ENCODE data around the gene CPXM2.

Gene CPXM2

DNA sequence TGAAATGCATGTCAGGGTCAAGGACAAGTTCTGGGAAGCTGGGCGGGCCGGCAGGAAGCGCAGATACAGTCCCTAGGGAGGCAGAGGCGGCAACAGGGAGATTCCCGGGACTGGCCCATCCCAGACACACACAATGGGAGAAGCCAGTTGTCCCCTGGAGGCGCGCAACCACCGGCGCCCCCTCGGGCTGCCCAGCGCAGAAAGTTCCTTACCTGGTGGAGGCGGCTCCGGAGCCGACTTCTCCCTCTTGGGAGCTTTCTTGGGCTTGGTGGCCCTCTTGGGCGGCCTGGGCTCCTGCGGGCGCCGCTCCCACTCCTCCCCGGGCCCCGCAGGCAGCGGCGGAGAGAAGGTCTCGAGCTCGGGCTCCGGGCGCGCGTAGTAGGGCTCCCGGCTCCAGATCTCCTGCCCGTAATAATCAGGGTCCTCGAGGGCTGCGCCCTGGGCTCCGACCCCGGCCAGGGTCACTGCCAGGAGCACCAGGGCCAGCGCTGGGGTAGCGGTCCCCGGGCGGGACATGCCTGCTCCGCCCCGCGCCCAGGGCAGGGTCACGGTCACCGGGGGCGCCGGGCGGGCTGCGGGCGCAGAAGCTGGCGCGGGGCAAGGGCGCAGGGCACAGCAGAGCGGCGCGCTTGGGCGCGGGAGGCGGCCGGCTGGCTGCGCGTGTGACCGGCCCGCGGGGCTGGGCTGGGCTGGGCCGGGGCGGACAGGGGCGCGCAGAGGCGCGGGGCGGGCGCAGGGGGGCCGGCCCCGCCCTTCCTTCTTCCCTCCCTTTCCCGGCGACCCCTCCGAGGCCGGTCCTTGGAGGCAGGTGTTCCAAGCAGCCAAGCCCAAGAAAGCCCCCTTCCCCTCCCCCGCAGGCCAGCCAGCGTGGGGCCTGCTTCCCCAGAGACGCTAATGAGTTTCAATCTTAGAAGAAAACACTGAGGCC, at the start of gene CPXM2:
CPXM2 (minus strand) TSS at position 664 of the 928 bp plus-strand sequence; CDS start at position 516, 148 bp downstream.
- no peak for DNase-seq

DNA sequence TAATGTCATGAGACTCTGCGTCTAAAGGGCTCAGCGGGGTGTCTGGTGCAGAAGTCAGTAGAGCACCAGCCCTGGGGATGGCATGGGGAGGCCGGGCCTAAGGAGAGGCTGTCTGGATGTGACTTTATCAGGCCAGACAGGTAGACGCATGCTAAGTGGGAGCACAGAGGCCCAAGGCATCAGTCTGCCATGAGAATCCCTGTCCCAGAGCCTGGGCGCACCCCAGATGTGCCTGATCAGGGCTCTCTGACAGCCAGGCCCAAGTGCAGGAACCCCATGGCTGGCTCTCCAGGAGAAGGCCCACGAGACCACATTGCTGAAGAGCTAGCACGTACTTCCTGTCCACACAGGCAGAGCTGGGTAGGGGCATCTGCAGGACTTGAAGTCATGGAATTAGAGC, 48.0 kb upstream of the CPXM2 start:
- no peak for DNase-seq

DNA sequence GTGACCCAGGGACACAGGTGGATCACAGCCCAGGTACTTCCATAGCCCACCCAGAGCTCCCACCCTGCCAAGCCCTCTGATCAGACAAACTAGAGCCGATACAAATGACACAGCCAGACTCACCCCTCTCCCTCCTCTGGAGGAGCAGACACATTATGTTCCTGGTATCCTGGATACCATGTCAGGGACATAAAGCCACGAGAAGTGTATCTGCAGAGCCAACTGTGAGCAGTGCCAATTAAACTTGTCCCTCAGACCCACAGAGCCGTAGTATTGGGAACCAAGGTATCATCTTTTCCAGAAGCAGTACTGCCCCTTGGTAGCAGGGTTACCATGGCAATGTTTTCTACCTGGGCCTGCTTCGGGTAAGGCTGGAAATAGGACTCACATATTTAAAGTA, 47.3 kb upstream of the CPXM2 start:
- no peak for DNase-seq

DNA sequence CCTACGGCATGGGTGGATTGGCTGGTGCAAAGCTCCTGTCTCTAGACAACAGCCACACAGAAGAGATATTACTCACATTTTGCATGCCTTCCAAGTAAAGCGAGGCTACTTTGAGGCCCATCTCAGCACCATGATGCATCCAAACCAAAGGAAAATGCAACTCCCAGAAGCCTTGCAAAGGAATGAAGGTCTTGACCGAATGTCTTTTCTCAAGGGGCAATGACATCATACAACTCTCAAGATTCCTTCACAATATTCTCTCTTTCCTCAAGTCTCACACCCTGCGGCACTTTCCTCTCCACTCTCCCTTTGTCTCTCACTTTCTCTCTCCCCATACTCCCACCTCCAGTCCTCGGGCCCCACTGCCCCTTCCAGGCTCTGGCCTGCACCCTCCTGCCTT, 44.8 kb upstream of the CPXM2 start:
- DNase-seq = no peak

DNA sequence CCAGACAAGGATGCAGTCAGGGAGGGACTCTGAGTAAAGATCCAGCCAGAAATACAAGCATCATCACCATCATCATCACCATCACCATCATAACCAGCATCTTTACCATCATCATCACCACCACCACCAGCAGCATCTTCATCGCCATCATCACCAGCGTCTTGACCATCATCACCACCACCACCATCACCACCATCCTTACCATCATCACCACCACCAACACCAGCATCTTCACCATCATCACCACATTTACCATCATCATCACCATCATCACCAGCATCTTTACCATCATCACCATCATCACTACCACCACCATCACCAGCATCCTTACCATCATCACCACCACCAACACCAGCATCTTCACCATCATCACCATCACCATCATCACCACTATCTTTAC, 44.1 kb upstream of the CPXM2 start:
- no peak for DNase-seq

DNA sequence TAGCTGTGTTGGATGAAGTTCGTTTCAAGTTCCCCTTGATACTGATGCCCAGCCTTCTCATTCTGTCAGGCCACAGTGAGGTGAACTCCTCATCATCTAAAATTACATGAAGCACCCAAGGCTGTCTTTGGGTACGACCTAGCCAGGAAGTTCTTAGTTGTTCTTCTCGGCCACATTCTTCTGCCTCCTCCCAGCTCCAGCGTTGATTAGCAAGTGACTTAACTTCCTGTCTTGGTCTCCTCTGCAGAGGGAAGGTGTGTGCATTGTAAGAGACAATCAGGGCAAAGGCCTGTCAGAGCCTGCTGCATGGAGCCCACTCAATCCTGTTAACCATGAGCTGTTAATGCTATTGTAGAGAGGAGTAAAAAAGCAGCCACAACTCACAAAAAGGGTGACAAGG, 43.2 kb upstream of the CPXM2 start:
- DNase-seq = no peak

DNA sequence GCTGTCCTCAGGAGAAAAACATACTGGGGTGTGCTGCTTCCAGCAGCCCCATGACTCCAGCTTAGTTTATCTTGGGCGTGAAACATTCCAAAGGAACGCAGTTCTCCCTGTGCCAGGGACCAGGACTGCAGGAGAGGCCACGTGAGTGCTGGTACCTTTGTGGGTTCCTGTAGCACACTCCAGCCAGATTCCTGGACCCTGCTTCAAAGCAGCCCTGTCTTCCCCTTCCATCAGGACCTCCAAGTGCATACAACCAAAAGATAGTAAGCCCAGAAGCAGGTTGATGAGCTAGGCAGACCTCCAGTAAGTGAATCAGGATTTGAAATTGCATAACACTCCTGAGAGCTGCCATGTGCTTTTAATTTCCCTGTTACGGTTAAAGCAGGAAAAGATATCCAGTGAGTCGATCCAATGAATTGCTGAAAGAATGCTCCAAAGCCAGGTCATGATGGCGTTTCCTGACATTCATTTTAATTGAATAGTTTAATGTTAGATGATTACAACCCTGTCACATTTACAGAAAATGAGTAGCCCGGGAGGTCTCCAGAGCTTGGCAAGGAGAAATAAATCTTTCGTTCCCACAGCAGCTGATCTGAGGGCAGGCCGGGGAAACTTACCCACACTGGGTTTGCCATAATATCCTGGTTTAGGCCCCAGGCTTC, 38.9 kb upstream of the CPXM2 start:
- no peak for DNase-seq

DNA sequence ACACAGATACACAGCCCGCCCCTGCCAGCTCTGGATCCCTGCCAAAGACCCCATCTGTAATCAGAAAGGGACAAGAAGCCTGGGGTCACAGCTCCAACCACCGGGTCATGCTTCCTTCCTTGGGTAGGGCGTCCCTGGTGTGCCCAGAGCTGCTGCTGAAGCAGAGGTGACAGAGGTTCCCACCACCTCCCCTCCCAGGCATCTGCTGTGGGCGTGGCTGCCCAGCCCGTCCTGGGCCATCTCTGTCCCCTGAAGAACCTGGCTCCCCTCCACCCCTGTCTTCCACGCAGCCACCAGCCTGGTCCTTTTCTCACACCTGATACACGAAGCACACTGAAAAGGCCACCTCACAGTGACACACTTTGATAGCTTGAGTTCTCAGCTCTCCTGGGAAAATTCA, 38.2 kb upstream of the CPXM2 start:
- no peak for DNase-seq

DNA sequence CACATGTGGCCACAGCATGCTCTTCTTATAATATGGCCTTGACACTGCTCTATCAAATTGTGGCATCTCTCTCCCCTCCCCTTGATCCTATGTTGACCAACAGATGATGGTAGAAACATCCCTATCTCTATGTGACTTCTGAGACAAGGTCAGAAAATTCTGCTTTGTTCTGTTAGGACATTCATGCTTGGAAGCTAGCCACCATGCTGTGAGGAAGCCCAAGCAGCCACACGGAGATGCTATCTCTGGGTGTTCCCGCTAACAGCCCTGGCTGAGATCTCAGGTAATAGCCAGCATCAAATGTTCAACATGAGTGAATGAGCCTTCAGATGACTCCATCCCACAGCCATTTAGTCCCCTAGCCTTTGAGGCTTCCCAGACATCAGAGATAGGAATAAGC, 36.8 kb upstream of the CPXM2 start:
- DNase-seq = no peak

DNA sequence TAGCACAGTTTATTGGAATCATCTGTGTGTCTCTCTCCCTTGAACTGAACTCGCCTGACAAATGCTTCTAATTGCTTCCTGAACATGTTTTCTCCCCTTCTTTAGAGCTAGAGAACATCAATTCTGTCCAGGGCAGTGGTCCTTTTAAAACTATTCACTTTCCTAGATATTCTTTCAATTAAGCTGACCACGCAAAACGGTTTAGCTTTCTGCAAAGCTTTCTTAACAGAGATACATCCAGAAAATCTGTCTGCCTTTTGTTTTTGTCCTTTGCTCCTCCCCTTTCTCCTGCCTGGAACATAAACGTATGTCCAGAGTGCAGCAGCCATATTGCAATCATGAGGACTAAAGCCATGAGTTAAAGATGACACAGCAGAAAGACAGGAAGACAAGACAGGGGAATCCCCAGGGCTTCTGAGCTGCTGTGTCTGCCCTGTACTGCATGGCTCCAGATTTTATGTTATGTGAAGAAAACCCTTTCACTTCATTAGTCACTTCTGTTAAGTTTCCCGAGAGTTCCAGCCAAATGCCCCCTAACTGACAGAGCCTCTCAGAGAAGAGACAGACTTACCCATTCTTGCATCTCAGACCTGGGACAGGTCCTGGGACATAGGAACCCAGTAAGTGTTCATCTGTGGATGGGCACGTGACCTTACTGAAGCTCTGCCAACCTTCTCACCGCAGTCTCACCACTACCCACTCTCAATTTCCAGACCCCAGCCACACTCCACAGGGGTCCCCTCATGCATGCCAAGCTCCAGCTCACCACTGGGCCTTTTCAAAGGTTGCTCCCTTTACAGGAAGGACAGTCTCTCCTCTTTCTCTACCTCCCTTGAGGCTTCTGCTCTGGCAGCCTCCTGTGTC, 35.0 kb upstream of the CPXM2 start:
- DNase-seq = no peak

DNA sequence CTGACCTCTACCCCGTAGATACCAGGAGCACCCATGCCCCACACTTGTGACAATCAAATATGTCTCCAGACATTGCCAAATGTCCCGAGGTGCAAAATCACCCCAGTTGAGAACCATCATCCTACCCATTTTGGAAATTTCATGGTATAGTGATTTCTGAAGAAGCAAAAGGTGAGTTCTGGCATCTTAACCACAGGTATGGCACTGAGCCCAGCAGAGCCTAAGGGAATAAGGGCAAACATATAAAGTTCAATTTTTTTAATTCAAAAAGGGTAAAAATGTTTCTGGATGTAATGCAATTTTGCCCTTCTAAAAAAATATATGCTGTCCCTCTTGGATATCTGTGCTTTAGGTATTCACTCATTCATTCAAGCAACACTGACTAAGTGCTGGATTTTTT, 30.5 kb upstream of the CPXM2 start:
- no peak for DNase-seq

DNA sequence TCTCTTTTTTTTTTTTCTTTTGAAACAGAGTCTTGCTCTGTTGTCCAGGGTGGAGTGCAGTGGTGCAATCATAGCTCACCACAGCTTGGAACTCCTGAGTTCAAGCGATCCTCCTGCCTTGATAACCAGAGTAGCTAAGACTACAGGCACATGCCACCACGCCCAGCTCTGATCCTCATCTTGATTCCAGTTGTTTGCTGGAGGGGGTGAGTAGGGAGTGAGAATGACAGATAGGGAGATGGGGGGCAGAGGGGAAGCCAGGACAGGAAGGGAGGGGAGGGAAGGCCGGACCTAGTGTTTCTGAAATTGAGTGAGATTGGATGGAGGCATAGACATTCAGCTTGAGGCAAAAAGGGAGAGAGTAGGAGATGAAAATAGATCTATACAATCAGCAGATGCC, 25.2 kb upstream of the CPXM2 start:
- DNase-seq = no peak

DNA sequence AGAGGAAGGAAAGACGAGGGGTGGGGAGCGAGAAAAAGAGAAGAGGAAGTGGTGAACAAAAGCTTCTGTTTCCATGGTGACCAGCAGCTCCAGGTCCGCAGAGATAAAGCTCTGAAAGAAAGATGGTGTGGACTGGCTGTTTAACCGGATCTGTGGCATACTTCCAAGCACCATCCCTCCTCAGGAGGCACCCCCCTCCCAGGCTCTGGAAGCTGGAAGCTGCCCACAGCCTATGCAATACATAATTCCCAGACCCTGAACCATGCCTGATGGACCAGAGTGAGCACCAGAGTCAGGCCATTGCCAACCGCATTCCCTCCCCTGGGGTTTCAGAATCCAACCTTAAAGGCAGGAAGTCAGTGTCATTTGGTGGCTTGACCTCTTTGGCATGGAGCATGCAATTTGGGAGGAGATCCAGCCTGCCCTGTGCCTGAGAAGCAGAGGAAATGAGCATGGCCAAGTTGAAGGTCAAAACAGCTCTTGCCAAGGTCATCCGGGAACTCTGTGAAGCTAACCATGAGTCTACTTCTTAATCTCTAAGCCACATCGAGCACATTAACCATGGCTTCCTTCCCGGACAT, 22.2 kb upstream of the CPXM2 start:
- DNase-seq = no peak

DNA sequence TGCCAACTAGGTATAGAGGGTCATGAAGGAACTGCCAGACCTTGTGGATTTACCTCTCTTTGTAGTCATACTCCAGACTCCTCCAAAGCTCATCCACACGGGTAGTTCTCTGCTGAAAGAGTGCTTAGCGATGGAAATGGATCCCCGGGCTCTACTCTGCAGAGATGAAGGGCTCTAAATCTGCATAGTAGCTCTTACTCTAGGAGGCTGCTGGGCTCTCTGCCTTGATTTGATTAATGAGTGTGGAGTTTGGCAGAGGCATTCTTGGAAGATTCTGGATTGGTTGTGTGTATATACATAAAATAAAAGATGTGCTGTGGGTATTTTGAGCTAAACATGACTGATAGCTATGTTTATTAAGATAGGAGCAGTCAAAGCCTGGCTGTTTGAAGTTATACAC, 21.3 kb upstream of the CPXM2 start:
- no peak for DNase-seq

DNA sequence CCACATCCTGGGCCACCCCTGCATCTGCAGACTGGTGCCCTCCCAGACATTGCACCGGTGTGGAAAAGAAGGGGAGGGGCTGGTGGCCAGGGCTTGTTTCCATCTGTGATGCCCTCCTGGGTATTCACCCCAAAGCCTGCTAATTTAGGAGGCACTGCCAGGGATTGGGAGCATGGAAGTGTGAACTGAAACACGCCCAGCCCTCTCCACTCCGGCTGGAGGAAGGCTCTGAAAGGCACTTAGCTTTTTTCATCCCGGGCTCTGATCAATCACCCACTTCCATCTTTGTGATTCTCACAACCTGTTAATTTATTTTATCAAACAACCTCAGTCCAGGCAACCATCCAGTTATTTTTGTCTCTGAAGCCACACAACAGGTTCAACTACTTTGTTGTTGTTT, 20.9 kb upstream of the CPXM2 start:
- no peak for DNase-seq

DNA sequence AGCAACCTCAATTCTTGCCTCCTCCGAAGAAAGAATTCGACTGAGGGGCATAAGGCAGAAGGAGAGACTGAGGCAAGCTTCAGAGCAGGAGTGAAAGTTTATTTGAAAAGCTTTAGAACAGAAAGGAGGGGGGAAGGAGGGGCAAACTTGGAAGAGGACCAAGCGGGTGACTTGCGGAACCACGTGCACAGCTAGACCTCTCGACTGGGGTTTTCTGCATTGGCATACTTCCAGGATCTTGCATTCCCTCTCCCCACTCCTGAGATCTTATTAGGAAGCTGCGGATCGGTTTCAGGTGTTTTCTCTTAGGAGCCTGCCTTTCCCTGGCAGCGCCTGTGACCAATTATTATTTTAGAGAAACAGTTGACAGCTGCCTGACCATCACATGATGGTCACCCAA, 20.3 kb upstream of the CPXM2 start:
- no peak for DNase-seq

DNA sequence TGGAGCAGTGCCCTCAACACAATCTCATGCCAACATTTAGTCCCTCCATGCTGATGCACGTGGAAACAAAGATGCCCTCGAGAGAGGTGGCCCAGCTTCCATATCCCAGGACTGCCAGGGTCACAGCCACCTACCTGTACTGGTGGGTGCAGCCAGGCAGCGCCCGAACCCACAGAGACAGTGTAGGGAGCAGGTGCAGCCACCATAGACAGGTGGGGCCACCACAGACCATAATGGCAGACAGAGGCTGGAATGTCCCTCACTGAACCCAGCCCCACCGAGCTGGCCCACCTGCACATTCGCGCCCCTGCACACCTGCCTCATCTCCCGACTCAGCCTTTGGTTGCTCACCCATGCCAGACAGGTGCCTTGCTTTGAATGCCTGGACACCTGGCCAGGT, 18.3 kb upstream of the CPXM2 start:
- DNase-seq = no peak

DNA sequence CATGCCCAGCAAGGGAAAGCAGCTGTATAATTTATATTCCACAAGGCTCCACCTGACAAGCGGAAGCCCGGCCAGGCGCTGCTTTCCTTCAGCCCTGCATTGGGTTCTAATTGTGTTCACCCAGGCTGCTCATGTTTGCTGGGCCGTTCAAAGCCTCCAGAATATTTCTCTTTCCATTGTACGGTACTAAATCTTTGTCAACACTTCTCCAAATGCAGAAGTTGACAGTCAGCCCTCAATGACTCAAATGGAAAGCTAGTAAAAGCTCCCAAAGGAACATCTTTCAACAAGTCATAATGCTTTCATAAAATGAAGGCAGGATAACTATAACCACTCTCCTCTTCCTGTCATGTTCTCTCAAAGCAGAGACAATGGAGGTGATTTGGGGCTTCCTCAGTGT, 17.8 kb upstream of the CPXM2 start:
- DNase-seq = no peak

DNA sequence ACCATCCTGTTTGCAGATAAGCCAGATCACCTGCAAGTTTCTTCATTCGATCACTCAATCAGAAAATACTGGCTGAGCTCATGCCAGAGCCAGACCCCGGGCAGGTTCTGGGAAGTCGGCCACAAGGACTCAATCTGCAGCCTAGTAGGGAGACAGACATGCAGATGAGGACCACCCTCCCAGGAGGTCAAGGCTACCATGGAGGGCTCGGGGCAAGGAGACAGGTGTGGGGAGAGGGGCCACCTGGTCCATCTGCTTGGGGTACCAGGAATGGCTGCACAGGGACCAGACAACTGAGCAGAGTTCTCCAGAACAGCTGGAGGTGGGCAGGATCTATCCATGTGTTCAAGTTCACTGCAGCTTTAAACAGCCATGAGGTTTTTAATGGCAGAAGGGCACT, 16.8 kb upstream of the CPXM2 start:
- no peak for DNase-seq

DNA sequence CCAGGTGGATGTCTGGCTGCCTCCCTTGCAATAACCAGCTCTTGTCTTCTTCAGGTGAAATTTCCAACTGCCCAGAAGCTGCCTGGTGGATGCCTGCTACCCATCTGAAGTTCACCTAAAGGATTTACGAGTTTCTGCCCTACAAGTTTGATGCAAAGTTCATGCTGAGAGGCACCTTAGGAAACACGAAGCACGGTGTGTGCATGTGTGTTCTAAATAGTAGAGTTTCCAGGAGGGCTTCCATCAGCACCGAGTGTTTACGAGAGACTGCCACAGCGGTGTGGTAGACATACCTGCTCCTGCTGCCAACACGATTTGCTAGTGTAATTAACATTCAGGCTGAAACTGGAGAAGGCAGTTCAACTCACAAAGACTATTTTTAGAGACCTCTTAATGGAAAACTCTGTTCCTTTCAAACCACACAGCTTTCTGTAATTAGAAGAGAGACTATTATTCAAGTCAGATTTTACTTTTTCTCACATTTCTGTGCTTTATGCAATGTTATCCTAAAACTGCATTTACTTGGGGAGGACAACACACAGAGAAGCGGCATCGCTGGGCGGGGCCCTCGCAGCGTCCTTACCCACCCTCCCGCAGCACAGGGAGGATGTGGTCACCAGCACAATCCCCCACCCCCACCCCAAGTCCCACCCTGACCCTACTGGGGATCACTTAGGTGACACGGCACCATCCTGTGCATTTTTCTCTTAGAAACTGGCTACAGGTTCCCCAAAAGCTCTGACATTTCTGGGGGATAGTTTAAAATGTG, 15.5 kb upstream of the CPXM2 start:
- no peak for DNase-seq

DNA sequence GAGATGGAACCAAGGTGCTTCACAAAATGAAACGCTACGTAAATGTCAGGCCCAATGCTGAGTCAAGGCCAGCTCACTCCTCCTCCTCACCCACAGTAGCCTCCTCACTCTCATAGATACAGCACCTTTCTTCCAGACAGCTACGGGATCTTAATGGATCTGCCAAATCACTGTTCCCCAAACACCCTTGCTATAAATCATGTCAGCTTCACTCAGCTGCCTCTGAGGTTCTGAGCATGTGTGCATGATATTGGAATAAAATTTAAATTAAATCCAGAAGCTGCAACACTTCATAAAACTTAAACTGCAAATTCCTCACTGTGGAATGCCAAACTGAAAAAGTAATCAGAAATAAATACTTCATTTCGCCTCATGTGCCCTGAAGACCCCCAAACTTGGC, 14.7 kb upstream of the CPXM2 start:
- no peak for DNase-seq

DNA sequence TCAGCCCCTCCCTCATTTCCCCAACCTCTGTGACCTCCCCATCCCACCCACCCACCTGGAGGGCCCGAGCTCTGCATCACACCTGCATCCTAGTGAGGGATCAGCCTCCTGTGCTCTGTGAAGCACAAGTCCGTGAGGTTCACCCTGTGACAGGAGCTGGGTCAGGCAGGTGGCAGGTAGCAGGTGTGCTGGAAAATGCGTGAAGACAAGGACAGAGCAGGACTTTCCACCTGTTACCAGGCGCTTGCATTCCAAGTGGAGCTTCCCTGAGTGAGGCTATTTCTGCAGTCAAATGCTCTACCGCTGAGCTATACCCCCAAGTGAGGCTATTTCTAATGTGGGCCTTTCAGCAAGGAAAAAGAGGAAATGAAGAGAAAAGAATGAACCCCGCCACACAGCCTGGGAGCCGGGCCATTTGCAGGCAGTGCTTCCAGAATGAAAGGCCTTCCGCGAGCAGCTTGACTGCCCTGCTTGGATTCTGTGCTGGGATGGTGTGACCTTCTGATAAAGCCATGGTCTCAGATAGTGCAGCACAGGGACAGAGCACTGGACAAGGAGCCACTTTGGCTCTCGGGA, 13.3 kb upstream of the CPXM2 start:
- DNase-seq = no peak

All from CD4-positive, alpha-beta T cell treated with Interleukin-4 for 1 hour (primary cell).